A673 (cell line): ENCODE data around the gene COL5A2.

ENCODE experiments used
- EZH2 ChIP-seq: fragments of 200-600 bp; sonication (generic); IDR thresholded peaks from 2 replicates; pipeline ENCODE4 v1.6.1; 2017; ENCODE audit warnings: borderline replicate concordance, low read depth, mild to moderate bottlenecking, mixed read lengths, antibody characterized with exemption, low read length; ENCODE audit not compliant: poor library complexity, severe bottlenecking
- TF ChIP-seq, protein P1 (sequence below): fragments of 300-800, 200-600 bp; sonication (generic); conservative IDR thresholded peaks from 2 replicates; pipeline ENCODE4 v1.5.1; 2017; ENCODE audit warnings: low read depth, mild to moderate bottlenecking, antibody characterized with exemption, low read length, moderate library complexity, mixed read lengths

DNA sequence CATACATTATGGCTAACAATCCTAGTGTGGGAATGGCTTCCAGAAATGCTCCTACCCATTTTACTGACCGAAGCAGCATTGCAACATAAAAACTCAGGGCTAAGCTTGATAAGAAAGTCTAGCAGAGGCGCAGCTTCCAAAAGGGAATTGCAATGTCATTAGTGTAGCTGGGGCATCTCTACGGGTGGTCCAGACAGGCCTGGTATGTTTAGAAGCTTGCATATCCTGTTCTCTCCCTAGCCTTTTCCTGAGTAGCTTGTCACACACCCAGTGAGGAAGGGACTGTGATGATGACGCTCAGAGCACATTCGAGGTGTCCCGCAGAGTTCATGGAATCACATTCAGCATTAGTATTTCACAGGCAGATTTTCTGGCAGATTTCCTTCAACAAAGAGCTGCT is 38.0 kb upstream of the COL5A2 start:
- no peak for TF ChIP-seq EZH2
- TF ChIP-seq, protein P1, sequence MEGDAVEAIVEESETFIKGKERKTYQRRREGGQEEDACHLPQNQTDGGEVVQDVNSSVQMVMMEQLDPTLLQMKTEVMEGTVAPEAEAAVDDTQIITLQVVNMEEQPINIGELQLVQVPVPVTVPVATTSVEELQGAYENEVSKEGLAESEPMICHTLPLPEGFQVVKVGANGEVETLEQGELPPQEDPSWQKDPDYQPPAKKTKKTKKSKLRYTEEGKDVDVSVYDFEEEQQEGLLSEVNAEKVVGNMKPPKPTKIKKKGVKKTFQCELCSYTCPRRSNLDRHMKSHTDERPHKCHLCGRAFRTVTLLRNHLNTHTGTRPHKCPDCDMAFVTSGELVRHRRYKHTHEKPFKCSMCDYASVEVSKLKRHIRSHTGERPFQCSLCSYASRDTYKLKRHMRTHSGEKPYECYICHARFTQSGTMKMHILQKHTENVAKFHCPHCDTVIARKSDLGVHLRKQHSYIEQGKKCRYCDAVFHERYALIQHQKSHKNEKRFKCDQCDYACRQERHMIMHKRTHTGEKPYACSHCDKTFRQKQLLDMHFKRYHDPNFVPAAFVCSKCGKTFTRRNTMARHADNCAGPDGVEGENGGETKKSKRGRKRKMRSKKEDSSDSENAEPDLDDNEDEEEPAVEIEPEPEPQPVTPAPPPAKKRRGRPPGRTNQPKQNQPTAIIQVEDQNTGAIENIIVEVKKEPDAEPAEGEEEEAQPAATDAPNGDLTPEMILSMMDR = no peak
